8988T (cell line): ENCODE measurements around the gene CRELD2.

Source experiments
- DNase-seq: peaks from one replicate; pipeline ENCODE4 v3.0.0; 2011

CRELD2 gene

GRCh38 chr22:49913446-49913845, 5.0 kb upstream of the CRELD2 start:
- no peak for DNase-seq

- DNase-seq = no peak
These were observed 4.2 kb upstream of the CRELD2 start for GRCh38 chr22:49914256-49914655.

DNA sequence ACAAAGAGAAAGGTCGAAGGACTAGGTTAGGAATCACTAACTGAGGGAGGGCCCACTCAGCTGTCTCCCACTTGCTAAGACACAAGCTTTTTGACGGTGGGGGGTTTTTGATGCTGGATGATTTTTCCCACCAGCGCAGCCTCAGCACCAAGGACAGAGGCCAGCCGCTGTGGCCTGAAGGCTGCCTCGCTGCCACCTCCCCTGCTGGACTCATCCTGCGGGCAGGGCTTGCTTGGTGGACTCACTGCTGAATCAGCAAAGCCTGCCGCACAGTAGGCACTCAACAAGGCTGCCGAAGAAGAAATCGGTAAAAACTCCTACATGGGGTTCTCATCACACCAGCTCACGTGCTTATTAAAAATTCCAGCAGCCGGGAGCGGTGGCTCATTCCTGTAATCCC, 2.8 kb upstream of the CRELD2 start:
- no peak for DNase-seq

DNA sequence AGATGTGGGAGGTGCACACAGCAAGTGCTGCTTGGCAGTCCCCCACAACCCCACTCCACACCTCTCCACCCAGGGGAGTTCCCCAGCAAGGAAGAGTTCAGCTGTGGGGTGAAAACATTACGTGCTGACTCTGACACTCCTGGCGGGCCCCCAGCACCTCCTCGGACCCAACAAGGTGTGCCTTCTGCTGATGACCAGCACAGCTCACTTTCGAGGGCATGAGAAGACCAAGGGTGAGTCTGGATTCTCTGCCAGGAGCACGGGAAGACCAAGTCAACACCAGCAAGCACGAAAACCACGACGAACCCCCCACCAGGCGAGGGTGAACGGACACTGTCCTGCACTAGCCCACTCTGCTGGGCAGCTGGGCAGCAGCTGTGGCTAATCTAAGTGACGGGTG, 1.6 kb upstream of the CRELD2 start:
- no peak for DNase-seq

GRCh38 chr22:49918911-49919881, 762 bp downstream of the CRELD2 start:
- DNase-seq = no peak

DNA sequence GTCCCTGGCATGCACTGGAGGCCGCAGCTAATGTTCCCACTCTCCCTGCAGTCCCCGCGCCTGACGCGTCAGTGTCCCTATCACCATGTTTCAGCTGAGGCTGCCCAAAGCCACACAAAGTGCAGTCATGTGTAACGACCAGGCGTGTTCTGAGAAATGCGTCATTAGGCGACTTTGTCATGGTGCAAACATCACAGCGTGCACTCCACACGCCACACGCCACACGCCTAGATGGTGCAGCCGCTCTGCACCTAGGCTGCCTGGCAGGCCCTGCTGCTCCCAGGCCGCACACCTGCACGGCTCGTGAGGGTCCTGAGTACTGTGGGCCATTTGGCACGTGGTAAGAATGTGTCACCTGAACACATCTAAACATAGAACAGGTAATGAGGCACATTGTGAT, 2.4 kb downstream of the CRELD2 start:
- no peak for DNase-seq

- DNase-seq = no peak
These were observed 3.3 kb downstream of the CRELD2 start for GRCh38 chr22:49921508-49922278.

DNA sequence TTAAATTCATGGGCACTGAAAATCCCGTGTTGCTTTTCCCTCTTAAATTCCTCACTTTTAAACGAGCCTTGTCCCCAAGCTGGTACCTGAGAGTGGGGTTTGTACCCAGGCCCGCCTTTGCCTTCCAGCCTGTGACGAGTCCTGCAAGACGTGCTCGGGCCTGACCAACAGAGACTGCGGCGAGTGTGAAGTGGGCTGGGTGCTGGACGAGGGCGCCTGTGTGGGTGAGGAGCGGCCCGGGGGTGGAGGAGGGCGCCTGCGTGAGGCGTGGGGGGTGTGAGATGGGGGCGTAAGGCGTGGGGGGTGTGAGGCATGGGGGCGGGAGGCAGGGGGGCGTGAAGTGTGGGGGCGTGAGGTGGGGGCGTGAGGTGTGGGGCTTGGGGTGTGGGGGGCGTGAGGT, 4.0 kb downstream of the CRELD2 start:
- no peak for DNase-seq

DNA sequence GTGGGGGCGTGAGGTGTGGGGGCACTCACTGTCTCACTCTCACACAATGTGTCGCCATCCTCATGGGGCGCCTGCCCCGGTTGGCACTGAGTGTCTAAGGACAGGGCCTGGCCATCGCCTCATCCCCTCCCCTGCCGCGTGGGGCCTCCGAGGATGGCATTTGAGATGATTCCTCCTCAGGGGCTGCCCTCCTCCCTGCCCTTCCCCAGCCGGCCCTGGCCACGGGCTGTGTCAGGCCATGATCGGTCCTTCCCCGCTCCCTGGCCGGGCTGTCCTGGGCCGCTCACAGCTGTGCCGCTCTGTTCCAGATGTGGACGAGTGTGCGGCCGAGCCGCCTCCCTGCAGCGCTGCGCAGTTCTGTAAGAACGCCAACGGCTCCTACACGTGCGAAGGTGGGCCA, 4.5 kb downstream of the CRELD2 start:
- DNase-seq = no peak

GRCh38 chr22:49923445-49923844, 5.0 kb downstream of the CRELD2 start:
- DNase-seq = no peak

GRCh38 chr22:49924113-49924833, 5.8 kb downstream of the CRELD2 start:
- no peak for DNase-seq

DNA sequence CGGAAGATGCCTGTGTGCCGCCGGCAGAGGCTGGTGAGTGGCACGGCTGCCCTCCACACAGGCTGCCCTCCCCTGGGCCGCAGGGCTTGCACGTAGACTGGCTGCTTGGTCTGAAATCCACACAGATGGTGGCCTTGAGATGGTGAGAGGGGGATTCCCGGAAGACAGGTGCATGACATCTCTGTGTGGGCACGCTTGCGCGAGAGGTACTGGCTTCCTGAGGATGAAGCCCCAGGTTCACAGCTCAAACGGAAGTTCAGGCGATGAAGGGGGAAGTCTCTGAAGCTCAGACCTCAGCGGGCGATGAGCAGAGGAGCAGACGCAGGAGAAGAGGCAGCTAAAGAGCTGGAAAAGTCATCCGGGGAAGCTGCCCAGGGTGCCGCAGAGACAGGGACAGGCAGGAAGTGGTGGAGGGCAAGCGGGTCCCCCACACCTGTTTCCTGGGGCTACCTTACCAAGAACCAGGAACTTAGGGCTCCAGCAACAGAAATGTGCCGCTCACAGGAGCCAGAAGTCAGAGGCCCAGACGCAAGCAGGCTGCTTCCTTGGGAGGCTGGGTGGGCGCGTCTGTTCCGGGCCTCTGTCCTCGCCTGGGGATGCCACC, 7.2 kb downstream of the CRELD2 start:
- DNase-seq = no peak

DNA sequence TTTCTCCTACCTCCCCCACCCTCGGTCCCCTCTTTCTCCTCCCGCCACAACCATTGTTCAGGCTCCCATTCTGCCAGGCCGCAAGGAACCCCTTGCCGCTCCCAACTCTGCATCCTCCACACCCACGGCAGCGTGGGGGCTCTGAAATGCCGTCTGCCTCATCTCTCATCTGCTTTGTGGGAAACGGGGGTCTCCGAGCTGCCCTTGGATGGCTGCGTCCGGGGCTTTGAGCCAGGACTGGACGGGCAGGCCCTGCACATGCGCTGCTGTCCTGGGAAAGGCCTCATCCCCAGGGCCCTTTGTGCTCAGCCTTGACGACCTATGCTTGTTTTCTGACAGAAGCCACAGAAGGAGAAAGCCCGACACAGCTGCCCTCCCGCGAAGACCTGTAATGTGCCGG, 8.5 kb downstream of the CRELD2 start:
- DNase-seq = no peak

DNA sequence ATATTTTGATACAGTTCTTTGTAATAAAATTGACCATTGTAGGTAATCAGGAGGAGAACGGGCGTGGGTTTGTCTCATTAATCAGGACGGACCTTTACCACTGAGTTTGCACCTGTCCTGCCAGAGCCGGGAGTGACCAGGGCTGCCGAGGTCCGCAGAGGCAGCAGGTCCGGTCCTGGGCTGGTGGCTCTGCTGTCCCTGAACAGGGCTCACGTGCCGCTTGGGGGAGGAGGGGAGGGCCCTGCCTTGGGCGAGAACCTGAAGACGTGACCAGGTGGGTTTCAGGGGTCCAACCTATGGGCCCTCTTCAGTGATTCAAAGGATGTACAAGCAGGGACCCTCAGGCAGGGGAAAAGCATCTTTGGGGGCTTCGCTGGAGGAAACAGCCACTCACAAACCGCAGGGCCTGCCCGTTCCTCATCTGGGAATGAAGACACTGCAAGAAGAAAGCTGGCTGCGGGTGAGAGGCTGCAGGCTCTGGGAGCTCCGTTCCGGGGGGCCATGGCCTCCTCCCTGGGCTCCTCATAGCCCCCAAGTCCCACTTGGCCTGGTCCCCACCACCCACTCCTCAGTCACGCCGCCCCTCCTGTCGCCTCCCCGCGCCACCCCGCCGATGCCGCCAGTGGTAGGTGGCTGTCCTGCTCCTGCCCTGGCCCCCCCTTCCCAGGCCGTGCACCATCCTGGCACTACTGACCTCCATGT, 9.2 kb downstream of the CRELD2 start:
- DNase-seq = no peak

DNA sequence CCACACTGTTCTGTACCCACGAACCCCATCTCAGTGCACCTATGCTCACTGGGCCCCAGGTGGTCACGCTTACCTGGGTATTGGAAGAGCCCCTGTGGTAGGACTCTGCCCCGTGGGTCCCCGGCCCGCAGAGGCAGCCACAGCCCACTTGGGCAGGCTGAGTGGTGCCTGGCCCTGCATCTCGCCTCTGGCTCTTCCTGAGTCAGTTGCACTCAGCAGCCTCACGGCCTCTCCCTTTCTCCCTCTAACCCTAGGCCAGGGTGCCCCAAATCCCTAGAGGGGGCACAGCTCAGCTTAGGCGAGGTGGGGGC, 9.7 kb downstream of the CRELD2 start:
- DNase-seq = no peak

GRCh38 chr22:49928555-49929210, 10.2 kb downstream of the CRELD2 start:
- no peak for DNase-seq

GRCh38 chr22:49929211-49929979, 11.0 kb downstream of the CRELD2 start:
- peak; percentile 83 for DNase-seq

- no peak for DNase-seq
These were observed 11.7 kb downstream of the CRELD2 start for GRCh38 chr22:49929994-49930575.

GRCh38 chr22:49930596-49931412, 12.4 kb downstream of the CRELD2 start:
- peak; percentile 90 for DNase-seq
